Activated B cell treated with CpG ODN at 0.5 μM for 24 hours (primary cell): ENCODE measurements around the gene NOTCH3. TPM values are rescaled to one million over a fixed set of nuclear protein-coding genes. Genes with fewer than 3 reads are reported as not detected.

Experiments
- ATAC-seq: fragments of 200-7000 bp; cut with Tn5 transposase; one replicate; pipeline ENCODE4 v1.10.0; 2021; ENCODE audit warnings: low read depth, mild to moderate bottlenecking, moderate library complexity
- CTCF ChIA-PET: fragments of 350-600 bp; sonication (Branson Sonifier 250); formaldehyde crosslinking; loops from one replicate; lab custom pipeline; 2021; ENCODE audit warnings: antibody characterized with exemption; lab: Charles Lee
- POLR2A ChIA-PET: fragments of 350-600 bp; sonication (Branson Sonifier 250); formaldehyde crosslinking; loops from one replicate; lab custom pipeline; 2021; ENCODE audit warnings: antibody characterized with exemption; lab: Charles Lee
- DNase-seq: peaks from one replicate; pipeline ENCODE4 v3.0.0; 2022
- H3K27ac Mint-ChIP-seq: one replicate; pipeline ENCODE4 v1.8.0; 2020; ENCODE audit warnings: mixed read lengths
- H3K27me3 Mint-ChIP-seq: one replicate; pipeline ENCODE4 v1.8.0; 2021; ENCODE audit warnings: mixed read lengths
- H3K36me3 Mint-ChIP-seq: one replicate; pipeline ENCODE4 v1.8.0; 2021; ENCODE audit warnings: low read depth, mixed read lengths
- H3K4me1 Mint-ChIP-seq: one replicate; pipeline ENCODE4 v1.8.0; 2021; ENCODE audit warnings: mixed read lengths
- H3K4me3 Mint-ChIP-seq: one replicate; pipeline ENCODE4 v1.8.0; 2020; ENCODE audit warnings: mild to moderate bottlenecking, mixed read lengths
- H3K9me3 Mint-ChIP-seq: one replicate; pipeline ENCODE4 v1.8.0; 2020; ENCODE audit warnings: mixed read lengths
- intact Hi-C: fragments of 100-400 bp; cut with micrococcal nuclease; formaldehyde crosslinking; loops from one replicate; pipeline ENCODE4 v1.15.1; 2024
- total RNA-seq: library from RNA; stranded (reverse); gene quantifications from 2 replicates; pipeline ENCODE4 v1.2.3, GENCODE V29; 2022
- TF ChIP-seq, protein P1 (sequence below): fragments of 200-600 bp; IDR thresholded peaks from one replicate; pipeline ENCODE4 v1.8.0; 2022; ENCODE audit warnings: antibody characterized with exemption, mild to moderate bottlenecking

NOTCH3 gene
- not detected in 2 replicates for total RNA-seq

DNA sequence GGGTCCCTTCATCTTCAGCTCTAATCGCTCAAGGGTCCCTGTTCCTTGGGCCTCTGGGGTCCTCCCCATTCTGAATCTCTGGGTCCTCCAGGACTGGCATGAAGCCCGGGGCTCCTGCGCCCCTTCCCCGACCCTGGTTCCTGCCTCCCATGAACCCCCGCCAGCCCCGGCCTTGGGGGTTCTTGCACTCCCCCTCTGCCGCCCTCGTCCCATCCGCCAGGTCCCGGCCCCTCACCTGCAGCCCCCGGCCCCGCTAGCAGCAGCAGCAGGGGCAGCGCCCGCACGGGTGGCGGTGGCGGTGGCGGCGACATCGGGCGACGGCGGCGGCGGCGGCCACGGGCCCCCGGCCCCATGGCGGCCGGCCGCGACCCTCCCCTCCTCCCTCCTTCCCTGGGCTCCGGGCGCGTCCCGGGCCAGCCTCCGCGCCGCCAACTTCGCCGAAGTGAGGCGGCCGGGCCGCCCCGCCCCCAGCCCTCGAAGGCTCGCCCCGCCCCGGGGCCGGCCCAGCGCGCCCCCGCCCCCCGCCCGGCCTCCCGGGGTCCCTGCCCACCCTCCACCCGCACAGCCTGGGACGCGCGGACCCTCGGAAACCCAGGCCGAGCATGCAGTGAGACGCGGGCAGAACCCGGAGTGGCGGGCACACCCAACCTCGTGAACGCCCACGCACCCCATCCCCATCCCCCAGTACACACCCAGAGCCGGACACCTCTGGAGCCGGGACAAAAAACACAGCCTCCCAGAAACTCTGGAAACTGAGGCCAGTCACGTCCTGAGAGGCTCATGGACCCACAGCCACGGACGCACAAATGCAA is at the start of gene NOTCH3:
NOTCH3 (minus strand) TSS at position 443 of the 812 bp plus-strand sequence; CDS start at position 353, 90 bp downstream.
- Mint-ChIP-seq H3K36me3 (no peaks in the 10 kb centered on the region), H3K4me1 (peaks cover 26% of the 10 kb centered on the region), H3K9me3 (no peaks in the 10 kb centered on the region), H3K27ac (no peak within 1 kb of the TSS), H3K4me3 (peak within 1 kb of the TSS; percentile 63), H3K27me3 (peaks cover 43% of the 10 kb centered on the region)
- intact Hi-C loops = no loop called here
- ATAC-seq = no peak
- DNase-seq = no peak
- POLR2A ChIA-PET = no interaction called here
- CTCF ChIA-PET = no interaction called here
- TF ChIP-seq, protein P1, sequence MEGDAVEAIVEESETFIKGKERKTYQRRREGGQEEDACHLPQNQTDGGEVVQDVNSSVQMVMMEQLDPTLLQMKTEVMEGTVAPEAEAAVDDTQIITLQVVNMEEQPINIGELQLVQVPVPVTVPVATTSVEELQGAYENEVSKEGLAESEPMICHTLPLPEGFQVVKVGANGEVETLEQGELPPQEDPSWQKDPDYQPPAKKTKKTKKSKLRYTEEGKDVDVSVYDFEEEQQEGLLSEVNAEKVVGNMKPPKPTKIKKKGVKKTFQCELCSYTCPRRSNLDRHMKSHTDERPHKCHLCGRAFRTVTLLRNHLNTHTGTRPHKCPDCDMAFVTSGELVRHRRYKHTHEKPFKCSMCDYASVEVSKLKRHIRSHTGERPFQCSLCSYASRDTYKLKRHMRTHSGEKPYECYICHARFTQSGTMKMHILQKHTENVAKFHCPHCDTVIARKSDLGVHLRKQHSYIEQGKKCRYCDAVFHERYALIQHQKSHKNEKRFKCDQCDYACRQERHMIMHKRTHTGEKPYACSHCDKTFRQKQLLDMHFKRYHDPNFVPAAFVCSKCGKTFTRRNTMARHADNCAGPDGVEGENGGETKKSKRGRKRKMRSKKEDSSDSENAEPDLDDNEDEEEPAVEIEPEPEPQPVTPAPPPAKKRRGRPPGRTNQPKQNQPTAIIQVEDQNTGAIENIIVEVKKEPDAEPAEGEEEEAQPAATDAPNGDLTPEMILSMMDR = no peak

DNA sequence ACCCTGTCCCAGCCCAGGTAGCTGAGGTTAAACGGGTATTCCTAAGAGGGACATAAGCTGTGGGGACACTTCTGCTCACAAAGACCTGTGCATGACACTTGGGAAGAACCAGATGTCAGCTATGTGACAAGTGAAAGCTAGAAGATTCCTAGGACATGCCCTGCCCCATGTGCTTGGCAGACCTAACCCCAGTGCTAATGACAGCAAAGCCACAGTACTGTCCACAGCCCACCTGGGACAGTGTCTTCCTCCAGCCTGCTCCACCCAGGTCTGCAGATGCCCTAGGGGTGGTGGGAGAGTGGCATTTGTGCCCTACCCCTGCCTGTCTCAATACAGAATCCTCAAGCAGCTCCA is 49.8 kb upstream of the NOTCH3 start:
- DNase-seq = no peak
- CTCF ChIA-PET = no interaction called here
- no peaks in the 10 kb centered on the region for H3K27me3 Mint-ChIP-seq
- no peak for ATAC-seq
- H3K27ac Mint-ChIP-seq = no peak overlapping the region
- H3K36me3 Mint-ChIP-seq = peaks cover 91% of the 10 kb centered on the region
- H3K9me3 Mint-ChIP-seq = no peaks in the 10 kb centered on the region
- H3K4me3 Mint-ChIP-seq = no peak overlapping the region
- intact Hi-C loops = no loop called here
- TF ChIP-seq, protein P1 = no peak
- H3K4me1 Mint-ChIP-seq = peaks cover 23% of the 10 kb centered on the region
- POLR2A ChIA-PET = no interaction called here

DNA sequence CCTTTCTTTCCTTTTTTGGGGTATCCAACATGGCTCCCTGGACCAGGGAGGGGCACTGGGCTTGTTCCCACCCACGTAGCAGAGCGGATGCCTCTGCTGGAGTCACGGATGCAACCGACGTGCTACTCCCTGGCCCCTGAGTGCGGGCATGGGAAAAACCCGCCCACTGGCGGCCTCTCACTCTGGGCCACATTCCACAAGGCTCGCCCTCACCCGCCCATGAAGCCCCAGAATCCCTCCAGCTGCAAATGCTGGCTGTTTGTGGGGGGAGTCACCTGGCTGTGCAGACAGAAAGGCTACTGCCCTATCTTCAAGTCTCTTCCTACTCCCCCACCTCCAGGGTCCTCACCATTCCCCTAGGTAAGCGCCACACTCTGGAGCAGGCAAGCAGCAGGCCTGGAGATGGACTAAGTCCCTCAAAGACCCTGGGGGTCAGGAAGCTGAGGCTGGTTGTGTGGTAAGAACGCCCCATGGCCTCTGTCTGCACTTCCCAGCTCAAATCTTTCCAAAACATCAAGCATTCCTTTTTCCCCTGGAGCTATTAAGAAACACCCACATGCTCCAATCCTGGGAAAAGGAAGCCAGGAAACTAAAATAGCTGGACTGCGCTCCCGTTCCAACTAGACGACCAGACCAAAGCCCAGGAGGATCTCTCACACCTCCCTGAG is 49.3 kb upstream of the NOTCH3 start:
- ATAC-seq (no peak), DNase-seq (no peak)
- Mint-ChIP-seq H3K36me3 (peaks cover 91% of the 10 kb centered on the region), H3K4me1 (peaks cover 23% of the 10 kb centered on the region), H3K27me3 (no peaks in the 10 kb centered on the region), H3K4me3 (no peak overlapping the region), H3K9me3 (no peaks in the 10 kb centered on the region), H3K27ac (no peak overlapping the region)
- ChIA-PET CTCF (no interaction called here), POLR2A (no interaction called here)
- intact Hi-C loops = no loop called here
- TF ChIP-seq, protein P1 = no peak

DNA sequence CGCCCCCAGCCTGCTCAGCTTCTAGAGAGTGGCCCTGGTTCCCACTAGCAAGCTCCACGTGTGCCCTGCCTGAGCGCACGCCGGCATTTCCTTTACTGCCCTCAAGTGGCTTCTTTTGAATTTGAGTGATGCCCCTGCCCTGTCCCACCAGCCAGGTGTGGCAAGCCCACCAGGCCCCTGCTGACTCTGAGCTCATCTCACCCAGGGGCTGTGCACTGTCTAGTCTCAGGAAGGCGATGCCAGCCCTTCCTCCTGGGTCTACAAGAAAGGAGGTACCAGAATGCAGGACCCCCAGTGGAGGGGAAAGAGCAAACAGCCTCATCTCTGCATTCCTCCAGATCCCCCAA is 48.7 kb upstream of the NOTCH3 start:
- Mint-ChIP-seq H3K4me3 (no peak overlapping the region), H3K27me3 (no peaks in the 10 kb centered on the region), H3K4me1 (peaks cover 23% of the 10 kb centered on the region), H3K36me3 (peaks cover 91% of the 10 kb centered on the region), H3K27ac (no peak overlapping the region), H3K9me3 (no peaks in the 10 kb centered on the region)
- TF ChIP-seq, protein P1 = no peak
- ChIA-PET CTCF (no interaction called here), POLR2A (interaction anchor here (0.6 kb wide), 1 partner anchor 317 kb away, joined by 3 read pairs; no protein-coding TSS in a partner anchor)
- ATAC-seq = no peak
- no peak for DNase-seq
- intact Hi-C loops = no loop called here
